GM23248 (cell line): Measurements from ENCODE around the gene SETBP1.

Source experiments
- EZH2 ChIP-seq: fragments of 200-600 bp; sonication (generic); IDR thresholded peaks from 2 replicates; pipeline ENCODE4 v1.6.1; 2018; ENCODE audit warnings: antibody characterized with exemption, mild to moderate bottlenecking; ENCODE audit not compliant: insufficient read depth, poor library complexity, severe bottlenecking
- EZH2phosphoT487 ChIP-seq: fragments of 200-600 bp; sonication (generic); IDR thresholded peaks from 2 replicates; pipeline ENCODE4 v1.6.1; 2018; ENCODE audit warnings: antibody characterized with exemption, moderate library complexity, mild to moderate bottlenecking, low read depth; ENCODE audit not compliant: insufficient read depth

DNA sequence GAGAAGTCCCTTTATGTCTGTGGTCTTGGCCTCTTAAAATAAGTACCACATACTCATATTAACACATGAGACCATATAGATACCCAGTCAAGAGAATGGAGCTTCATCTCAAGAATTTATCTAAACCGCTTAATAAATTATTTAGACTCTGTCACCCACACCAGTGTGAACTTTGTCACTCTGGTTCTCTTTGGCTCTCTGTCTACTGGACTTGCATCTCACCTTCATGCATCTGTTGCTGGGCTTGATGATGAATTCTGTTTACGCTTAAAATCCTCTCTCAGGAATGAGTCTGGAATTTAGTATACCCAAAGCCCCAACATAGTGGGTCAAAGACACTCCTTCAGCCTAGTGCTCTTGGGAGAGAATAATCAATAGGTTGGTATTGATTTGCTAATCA lies 73.9 kb downstream of the SETBP1 start:
- TF ChIP-seq EZH2 (no peak), EZH2phosphoT487 (no peak)
